ENCODE data around the gene ELFN1. TPM values are rescaled to one million over a fixed set of nuclear protein-coding genes. Genes with fewer than 3 reads are reported as not detected.

The ELFN1 gene
- polyA plus RNA-seq, 12 donors, result 1.6 to 12.9 (median 4.9) TPM; not detected in 1

DNA sequence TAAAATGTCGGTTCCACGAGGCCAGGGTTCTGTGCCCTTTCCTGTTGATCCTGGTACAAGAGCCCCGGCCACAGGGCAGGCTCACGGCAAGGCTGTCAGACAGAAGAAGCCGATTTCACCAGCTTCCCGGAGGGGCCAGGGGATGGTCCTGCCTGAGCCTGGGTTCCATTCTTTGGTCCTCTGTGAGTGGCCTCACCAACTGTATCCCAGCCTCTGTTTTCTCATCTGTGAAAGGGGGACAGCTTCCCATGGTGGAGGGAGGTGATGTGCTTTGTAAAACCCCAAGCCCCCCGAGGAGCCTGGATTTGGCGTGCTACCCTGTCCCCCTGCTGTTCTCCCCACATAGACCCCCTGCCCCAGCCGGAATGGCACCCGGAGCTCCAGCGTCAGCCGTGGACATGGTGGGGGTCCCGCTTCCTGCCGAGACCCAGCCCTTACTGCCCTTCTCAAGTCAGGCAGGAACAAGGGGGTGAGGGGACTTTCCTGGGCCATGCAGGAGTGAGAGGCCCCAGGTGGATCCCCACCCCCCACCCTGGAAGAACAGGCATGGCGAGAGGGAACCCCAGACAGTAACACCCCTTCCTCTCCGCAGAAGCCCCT is 28.3 kb upstream of the ELFN1 start:
- no peak for DNase-seq

DNA sequence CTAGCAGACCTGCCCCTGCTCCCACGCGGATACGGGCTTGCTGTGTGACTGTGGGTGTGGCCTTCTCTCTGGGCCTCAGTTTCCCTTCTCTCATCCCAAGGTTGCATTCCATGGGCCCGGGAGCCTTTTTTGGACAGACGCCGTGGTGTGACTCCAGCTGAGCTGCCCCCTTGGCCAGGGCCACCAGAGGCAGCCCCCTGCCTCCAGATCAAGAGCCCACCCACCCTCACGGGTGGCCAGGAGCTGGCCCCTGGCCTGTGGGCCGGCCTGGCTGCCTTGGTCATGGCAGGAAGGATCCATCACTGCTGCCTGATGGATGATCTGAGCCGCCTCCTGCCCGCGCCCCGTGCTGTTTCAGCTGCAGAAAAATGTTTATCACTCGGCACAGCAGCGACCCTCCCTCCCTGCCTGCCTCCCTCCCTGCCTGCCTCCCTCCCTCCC is 27.8 kb upstream of the ELFN1 start:
- DNase-seq, result no peak

DNA sequence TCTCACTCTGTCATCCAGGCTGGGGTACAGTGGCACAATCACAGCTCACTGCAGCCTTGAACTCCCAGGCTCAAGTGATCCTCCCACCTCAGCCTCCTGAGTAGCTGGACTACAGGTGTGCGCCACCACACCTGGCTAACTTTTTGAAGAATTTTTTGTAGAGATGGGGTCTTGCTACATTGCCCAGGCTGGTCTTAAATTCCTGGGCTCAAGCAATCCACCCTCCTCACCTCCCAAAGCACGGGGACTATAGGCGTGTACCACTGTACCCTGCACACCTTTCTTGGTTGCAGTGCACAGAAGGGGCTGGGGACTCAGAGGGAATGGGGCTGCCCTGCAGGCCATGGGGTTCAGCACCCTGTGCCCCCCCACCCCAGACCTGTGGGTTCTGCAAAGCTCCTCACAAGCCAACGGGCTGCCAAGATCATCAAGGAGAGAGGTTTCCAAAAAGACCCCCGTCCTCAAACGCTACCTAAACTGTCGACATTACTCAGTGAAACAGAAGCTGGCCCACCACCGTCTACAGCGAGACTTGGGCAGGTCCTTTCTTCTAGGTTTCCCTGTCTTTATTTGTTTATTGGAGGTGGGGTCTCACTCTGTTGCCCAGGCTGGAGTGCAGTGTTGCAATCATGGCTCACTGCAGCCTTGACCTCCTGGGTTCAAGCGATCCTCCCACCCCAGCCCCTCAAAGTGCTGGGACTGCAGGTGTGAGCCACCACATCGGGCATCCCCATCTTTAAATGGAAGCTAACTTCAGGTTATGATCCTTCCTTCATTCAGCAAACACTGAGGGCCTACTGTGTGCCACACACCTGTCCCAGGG is 26.6 kb upstream of the ELFN1 start:
- no peak for DNase-seq

DNA sequence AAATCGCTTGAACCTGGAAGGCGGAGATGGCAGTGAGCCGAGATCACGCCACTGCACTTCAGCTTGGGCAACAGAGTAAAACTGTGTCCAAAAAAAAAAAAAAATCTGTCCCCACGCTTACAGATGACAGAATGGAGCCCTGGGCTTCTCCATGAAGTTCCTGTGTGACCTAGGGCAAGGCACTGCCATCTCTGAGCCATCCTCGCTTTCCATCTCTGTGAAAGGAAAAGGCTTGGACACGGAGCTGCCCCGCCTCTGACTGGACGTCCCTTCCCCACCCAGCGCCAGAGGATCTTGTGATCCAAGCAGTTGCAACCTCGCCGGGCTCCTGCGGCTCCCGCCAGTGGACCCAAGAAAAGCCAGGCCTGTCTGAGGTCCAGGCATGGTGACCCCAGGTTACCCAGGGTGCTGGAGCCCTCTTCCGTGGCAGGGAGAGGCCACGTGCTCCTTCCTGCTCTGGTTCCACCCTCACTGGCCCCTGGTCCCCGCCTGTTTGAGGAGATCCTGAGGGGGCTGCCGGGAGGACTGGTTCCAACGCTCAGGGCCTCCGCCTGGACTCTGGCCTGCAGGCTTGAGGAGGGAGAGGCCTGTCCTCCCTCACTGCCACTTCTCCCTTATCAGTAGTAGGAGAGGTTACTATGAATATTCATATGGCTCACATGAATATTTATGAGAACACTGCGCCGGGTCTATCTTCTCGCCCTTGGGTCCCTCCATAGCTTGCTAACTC is 25.6 kb upstream of the ELFN1 start:
- DNase-seq, result no peak

DNA sequence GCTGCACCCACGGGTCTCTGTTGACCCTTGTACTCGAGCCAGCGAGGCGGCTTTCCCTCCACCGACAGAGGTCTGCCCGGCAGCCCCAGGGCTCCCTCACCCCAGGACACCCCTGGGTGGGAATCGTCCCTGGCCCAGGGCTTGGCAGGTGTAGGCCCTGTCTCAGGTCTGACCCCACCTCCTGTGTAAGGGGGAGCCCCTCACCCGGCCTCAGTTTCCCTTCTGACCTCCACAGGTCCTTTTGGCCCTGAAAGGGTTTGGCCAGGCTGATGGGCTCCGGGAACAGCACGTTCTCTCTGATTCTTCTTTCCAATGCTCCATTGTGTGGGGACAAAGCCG is 25.0 kb upstream of the ELFN1 start:
- no peak for DNase-seq

DNA sequence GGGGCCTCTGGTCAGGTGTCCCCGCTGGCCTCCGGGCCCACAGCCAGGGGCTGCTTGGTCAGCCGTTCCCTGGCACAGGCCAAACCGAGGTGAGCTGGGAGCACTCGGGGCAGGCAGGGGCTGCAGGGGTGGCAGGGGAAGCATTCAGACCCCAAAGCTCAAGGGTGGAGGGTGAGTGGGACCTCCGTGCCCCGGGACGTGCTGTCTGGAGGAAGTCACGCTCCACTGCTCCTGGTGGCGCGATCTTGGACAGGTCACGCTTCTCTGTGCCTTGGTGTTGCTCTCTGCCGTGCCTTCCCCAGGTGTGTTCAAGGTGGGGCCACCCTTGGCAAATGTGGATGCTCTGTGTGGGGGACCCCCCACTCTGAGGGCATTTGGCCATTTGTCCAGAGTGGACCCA is 24.6 kb upstream of the ELFN1 start:
- no peak for DNase-seq

DNA sequence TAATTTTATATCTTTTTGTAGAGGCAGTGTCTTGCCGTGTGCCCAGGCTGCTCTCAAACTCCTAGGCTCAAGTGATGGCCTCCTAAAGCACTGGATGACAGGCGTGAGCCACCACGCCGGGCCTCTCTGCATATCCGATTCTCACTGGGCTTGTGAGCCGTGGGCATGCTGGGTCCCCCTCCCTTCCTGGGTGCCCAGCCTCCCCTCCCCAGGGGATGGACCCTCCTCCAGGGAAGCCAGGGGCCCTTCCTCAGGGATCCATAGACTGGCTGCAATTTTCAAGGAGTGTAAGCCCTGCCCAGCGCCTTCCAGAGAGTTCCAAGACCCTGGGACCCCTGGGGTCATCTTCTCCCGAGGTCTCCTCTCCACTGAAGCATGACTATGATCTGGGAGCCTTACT is 23.7 kb upstream of the ELFN1 start:
- DNase-seq, result no peak

DNA sequence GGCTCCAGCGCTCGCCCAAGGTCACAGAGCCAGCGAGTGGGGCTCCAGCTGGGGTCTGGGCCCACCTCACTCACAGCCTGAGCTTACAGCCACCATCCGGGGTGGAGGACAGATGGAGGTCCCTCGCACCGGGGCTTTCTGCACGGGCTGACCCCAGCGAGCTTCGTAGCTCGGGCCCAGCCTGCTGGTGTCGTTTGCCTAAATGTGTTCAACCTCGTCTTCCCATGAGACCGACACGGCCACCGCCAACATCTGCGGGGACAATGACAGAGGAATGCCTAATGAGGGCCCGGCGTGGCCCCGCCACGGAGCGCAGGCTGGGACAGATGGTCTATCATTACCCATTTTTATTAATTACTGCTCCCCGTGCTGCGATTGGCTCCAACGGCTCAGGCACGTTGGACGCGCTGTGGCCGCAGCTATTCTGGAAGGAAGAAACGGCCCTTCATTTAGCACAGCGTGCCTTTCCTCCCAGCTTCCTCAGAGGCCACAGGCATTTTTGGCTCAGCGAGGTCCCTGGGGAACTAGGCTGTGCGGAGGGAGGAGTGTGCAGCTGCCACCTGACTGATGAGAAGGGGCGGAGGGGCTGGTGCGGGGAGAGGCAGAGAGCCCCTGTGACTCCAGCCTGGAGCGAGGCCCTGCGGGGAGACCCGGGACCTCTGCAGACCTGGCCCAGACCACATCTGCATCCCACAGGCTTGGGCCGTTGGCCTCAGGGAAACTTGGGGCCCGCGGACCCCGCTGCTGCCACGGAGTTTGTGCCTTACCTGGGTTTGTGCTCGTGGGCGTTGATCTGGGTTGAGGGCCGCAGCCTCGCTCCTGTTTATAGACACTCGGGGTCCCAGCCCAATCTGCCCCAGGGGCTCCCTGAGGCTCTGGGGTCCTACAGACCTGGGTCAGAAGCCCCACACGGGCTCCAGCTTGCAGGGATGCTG is 22.9 kb upstream of the ELFN1 start:
- peak; percentile 59 for DNase-seq

DNA sequence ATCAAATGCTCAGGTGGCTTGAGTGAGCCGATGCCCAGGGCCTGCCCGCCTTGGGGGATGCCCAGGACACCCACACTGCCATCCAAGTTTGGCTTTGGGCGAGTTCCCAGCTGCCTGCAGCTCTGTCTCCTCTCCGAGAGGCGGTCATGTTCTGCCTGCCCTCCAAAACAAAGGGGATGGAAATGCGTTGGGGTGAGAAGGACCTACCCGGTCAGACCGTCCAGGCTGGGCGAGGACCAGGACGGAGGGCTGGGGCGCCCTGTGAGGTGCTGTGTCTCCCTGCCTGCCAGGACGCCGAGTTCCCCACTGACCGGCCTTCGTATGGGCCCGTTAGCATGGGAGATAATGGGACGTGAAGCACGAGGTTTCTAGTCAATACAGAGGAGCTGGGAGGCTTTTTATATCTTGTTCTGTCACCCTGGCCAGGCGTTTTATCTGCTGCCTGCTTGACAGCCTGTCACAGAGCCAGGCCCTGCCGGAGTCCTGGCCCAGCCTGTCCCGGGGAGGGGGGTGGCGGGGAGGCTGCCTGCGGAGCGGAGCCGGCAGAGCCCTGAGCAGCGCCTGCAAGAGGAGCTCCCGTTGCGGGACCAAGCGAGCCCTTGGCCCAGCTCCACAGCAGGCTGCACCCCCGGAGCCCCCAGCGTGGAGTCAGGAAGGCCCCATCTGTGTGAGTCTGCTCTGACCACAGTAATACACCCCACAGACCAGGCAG is 22.0 kb upstream of the ELFN1 start:
- DNase-seq, result peak; percentile 58

DNA sequence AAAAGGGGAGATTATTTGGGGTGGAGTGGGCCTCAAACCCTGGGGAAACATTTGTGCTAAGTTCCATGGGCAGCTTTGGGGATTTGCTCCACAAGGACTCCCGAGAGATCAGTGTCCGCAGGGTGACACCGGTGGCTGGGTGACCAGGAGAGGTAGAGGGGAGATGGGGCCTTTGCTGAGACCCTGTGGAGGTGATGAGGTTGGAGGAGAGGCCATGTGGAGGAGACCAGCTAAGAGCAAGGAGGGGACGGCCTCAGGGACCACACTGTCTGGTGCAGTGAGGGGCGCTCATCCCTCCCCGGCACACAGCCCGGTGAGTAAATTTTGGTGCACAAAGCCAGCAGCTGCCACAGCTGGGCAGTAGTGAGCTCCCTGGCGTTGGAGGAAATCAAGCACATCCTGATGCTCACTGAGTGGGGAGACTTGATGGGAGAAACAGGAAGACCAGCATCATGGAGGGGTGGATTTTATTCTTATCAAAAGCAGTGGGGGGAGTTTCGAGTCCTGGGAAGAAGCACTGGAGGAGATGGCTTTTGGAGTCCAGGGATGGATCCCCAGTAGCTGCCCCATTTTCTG is 20.2 kb upstream of the ELFN1 start:
- DNase-seq, result no peak

DNA sequence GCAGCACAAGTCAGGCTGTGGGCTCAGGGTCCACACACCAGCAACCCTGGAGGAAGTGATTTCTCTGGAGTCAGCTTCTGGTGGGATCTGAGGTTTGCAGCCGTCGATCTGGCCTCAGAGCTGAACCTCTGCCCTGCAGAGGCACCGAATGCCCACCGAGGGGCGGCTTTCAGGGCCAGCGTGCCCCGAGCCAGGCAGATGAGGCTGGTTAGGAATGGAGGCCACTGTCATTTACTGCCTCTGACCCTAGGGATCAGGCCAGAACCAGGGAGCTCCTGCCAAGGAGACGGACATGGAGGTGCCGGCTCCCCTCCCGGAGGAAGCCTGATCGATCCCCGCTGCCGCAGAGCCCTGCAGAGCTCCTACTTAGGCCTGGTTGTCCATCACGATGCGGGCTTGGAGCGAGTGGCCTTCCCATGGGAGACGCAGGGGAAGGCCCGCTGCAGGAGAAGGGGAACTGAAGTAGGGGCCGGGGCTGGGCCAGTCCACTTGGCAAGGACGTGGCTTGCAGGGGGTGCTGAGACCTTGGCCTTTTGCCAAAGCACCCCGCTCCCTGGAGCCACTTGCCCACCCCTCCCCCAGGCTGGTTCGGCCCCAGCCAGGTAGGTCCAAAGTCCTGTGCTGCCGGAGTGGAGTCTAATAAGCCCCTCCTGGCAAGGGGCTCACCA is 19.6 kb upstream of the ELFN1 start:
- no peak for DNase-seq

DNA sequence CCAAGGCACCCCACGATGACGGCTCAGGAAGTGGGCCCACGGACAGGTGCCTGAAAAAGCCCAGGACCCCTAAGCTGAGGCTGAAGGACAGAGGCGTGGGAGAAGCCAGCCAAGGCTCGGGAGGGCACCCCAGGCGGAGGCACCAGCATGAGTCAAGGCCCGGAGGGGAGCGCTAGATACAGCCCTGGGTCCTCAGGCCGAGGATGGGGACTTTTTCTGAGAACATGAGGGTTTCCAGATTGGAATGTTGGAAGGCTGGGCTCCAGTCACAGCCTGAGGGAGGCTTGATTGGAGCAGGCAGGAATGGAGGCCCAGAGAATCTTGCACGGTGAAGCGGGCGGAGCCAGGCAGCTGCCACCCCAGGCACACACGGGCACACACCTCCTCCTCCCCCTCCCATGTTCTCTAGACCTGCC is 19.0 kb upstream of the ELFN1 start:
- no peak for DNase-seq

DNA sequence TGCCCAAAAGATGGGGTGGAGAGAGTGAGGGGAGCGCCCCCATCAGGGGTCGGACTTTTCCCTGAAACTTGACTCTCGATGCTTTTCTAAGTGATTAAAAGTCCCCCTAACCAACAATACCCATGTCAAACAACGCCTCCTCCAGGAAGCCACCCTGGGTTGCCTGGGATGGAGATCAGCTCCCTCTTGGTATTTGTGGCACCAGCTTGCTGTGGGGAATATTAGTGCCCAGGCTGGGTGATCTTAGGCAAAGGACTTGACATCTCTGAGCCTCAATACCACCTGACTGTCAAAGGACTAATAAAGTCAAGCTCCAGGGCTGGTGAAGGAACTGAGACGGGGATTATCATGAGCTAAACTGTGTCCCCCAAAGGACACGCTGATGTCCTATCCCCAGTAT is 18.2 kb upstream of the ELFN1 start:
- no peak for DNase-seq

DNA sequence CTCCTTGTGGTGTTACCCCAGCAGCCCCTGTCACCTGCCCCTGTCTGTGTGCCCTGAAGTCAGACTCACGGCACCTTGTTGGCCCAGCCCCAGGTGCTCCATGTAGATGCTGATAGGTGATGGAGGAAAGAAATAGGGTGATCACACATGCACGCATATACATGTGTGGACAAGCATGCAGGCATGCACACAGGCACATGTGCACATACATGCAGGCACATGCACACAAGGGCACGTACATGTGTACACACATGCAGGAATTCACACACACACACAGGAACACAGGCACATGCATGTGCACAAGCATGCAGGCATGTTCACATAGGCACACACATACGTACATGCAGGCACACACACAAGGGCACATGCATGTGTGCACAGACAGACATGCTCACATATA is 16.6 kb upstream of the ELFN1 start:
- DNase-seq, result no peak

DNA sequence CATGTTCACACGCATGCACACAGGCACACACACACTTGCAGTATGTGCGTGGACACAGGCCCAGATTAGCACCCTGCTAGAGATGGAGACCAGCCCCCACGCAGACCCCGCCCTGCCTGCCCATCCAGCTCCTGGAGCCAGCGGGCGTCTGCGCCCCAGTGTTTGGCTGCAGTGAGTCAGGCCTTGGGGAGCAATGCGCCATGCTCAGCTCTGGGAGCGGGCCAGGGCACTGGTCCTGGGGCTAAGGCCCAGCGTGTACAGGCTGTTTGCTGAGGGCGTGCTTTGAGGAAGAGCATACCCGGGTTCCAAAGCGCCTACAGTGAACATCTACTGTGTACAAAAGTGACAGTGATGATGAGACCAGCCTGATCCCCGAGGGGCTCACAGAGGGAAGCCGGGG is 16.0 kb upstream of the ELFN1 start:
- no peak for DNase-seq

DNA sequence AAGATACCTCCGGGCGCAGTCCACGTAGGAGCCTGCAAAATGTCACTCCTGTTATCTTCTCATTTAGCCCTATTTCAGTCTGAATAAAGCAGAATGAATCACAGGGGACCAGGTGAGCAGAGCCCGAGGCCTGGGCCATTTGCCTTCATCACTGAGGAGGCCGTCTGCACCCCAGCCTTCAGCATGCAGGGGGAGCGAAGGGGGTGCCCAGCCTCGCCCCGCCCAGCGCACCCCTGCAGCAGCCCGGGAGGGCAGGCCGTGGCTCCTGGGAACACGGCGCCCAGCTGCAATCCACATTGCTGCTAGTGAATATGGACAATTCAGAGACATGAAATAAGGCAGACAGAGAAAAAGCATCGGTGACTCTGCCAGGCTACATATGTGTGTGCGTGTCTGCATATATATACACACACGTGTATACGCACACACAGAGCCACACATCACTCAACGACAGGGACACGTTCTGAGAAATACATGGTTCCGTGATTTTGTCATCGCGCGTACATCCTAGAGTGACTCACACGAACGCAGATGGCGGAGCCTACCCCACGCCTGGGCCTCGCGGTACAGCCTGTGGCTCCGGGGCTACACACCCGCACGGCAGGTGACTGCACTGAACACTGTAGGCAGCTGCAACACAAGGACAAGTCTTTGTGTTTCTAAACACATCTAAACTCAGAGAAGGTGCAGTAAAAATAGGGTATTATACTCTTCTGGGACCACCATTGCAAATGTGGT is 15.2 kb upstream of the ELFN1 start:
- DNase-seq, result no peak

DNA sequence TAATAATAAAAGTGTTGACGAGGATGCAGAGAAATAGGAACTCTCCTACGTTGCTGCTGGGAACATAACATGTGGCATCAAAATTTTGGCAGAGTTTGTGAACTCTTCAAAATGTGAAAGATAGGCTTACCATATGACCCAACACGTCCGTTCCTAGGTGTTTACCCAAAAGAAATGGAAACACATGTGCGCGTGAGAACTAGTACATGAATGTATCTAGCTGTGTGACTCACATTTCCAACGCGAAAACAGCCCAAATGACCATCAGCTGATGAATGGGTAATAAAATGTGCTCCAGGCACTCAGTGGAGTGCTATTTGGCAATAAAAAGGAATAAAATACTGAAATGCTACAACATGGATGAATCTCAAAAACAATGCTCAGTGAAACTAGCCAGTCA is 10.4 kb upstream of the ELFN1 start:
- DNase-seq, result no peak

DNA sequence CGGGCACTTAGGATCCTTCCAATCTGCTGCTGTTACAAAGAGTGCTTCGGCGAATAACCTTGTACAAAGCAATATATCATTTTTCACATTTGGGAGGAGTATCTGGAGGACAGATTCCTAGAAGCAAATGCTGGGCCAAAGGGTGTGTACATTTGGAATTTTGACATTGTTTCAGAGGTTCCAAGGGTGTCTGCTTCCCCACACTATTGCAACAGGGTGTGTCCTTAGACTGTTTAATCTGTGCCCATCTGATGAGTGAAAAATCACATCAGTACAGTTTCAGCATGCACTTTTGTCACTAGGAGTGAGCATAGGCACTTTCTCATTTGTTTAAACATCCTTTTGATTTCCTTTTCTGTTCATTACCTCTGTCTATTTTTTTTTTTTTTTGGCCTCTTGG is 8.6 kb upstream of the ELFN1 start:
- DNase-seq, result no peak

DNA sequence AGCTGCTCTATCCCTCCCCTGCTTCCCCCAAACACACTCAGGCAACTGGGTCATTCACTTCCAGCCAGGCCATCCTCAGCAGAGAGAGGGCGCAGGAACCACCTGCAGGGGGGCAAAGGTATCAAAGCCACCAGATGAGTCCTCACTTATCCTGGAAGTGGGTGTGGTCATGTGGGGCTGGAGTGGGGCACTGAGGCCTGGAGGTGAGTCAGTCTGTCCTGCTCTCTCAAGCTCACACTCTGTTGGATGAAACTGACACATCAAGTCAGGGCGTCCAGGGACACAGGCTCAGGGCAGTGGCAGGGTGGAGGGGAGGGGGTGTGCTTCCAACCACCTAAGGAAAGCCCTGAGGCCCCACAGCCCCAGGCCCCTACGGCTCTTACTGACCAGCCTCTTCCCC is 8.0 kb upstream of the ELFN1 start:
- DNase-seq, result no peak

DNA sequence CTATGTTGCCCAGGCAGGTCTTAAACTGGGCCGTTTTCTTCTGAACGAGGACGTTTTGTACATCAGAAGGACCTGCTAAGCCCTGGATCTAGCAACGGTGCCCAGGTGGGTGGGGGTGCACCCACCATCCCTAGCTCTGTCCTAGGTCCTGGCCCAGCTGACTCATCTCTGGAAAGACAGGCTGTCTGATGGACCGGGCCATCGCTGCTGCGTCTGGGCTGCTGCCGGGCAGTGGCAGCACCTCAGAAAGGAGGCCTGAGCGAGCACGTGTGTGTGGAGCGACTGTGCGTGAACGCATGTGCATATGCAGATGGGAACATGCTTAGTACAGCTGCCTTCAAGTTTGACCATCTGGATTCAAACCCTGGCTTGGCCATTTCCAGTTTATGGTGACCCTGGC is 7.3 kb upstream of the ELFN1 start:
- DNase-seq, result no peak
